K562 (cell line): ENCODE measurements around the gene HJV. TPM values are rescaled to one million over a fixed set of nuclear protein-coding genes. Genes with fewer than 3 reads are reported as not detected.
A peak's percentile ranks its signal among the peaks of the same experiment; 100 is the strongest.

Source experiments
- BMI1 ChIP-seq: fragments of 150-350 bp; IDR thresholded peaks from 2 replicates; pipeline ENCODE4 v1.6.1; 2014; ENCODE audit warnings: low read length
- ELF4 ChIP-seq: fragments of 450-650 bp; formaldehyde crosslinking; IDR thresholded peaks from 2 replicates; pipeline ENCODE4 v1.4.0; 2022; ENCODE audit warnings: missing genetic modification characterization
- GABPB1 ChIP-seq: sonication (generic); formaldehyde crosslinking; IDR thresholded peaks from 2 replicates; pipeline ENCODE4 v1.8.0; 2022; ENCODE audit warnings: mild to moderate bottlenecking, missing genetic modification reagents
- KLF10 ChIP-seq: fragments of 250-450 bp; sonication (Bioruptor Pico); IDR thresholded peaks from 2 replicates; pipeline ENCODE4 v1.6.1; 2021; ENCODE audit warnings: matching md5 sums
- MBD2 ChIP-seq: sonication (generic); IDR thresholded peaks from 2 replicates; pipeline ENCODE4 v1.6.1; 2016; ENCODE audit warnings: low read depth, borderline replicate concordance
- NCOA1 ChIP-seq: fragments of 450-650 bp; IDR thresholded peaks from 2 replicates; pipeline ENCODE4 v1.6.1; 2016; ENCODE audit warnings: low read depth
- POLR2G ChIP-seq: fragments of 200-400 bp; formaldehyde crosslinking; IDR thresholded peaks from 2 replicates; pipeline ENCODE4 v1.6.1; 2017; ENCODE audit warnings: low read depth, mild to moderate bottlenecking, antibody characterized with exemption, low read length, moderate library complexity
- RBFOX2 ChIP-seq: fragments of 200-400 bp; formaldehyde crosslinking; IDR thresholded peaks from 2 replicates; pipeline ENCODE4 v1.6.1; 2017; ENCODE audit warnings: low read depth, mild to moderate bottlenecking, low read length, moderate library complexity
- SPI1 ChIP-seq: IDR thresholded peaks from 2 replicates; pipeline ENCODE4 v1.6.1; 2011; ENCODE audit warnings: low read depth, low read length, control low read depth, borderline replicate concordance
- TAF1 ChIP-seq: IDR thresholded peaks from 2 replicates; pipeline ENCODE4 v1.6.1; 2011; ENCODE audit warnings: mild to moderate bottlenecking, low read length, moderate library complexity; ENCODE audit not compliant: insufficient read depth, control insufficient read depth, severe bottlenecking; ENCODE audit errors: extremely low read depth
- polyA plus RNA-seq, 8 experiments: library from polyadenylated mRNA; depleted of rRNA in 4 of 8; stranded (reverse) in 5 of 8; unstranded in 3 of 8; fragments of >200 nt; fragmentation: Nextera tagmentation in 2 of 8; fragmentation: Illumina TruSeq in 1 of 8; extraction: Ambion mirVana in 2 of 8; extraction: Trizol in 1 of 8; gene quantifications; 2 replicates each; pipeline versions ENCODE4 v1.2.1 to v1.2.3, GENCODE V29; 2011 to 2014; ENCODE audit warnings: inconsistent platforms in 1 of 8, missing spikeins in 1 of 8
- total RNA-seq, 7 experiments: library from RNA; depleted of rRNA in 6 of 7; stranded (reverse); fragments of >200 nt in 6 of 7; fragmentation: Illumina TruSeq in 2 of 7; extraction: Trizol in 2 of 7; gene quantifications; 2 replicates each; pipeline versions ENCODE4 v1.2.1 to v1.2.3, GENCODE V29; 2011 to 2021; ENCODE audit warnings: low replicate concordance in 1 of 7
- TF ChIP-seq, protein P1 (sequence below): sonication (generic); formaldehyde crosslinking; IDR thresholded peaks from 2 replicates; pipeline ENCODE4 v1.8.0; 2023; ENCODE audit warnings: mild to moderate bottlenecking, missing genetic modification reagents
- TF ChIP-seq, protein P2 (sequence below): fragments of 200-800 bp; sonication (Bioruptor generic); IDR thresholded peaks from 2 replicates; pipeline ENCODE4 v1.6.1; 2016; ENCODE audit warnings: missing genetic modification characterization, missing compliant biosample characterization
- TF ChIP-seq, protein P3 (sequence below): fragments of 250-450 bp; sonication (Bioruptor Pico); IDR thresholded peaks from 2 replicates; pipeline ENCODE4 v1.5.0; 2020; ENCODE audit warnings: mild to moderate bottlenecking
- TF ChIP-seq, protein P4 (sequence below): fragments of 450-650 bp; IDR thresholded peaks from 2 replicates; pipeline ENCODE4 v1.6.1; 2016; ENCODE audit warnings: antibody characterized with exemption

The HJV gene
- total and polyA plus RNA-seq, 9 of the 15 experiments (the other 6 are each of a cell fraction or from before 2014, with no cell fraction given) = 1.0 to 6.6 (median 2.4) TPM

DNA sequence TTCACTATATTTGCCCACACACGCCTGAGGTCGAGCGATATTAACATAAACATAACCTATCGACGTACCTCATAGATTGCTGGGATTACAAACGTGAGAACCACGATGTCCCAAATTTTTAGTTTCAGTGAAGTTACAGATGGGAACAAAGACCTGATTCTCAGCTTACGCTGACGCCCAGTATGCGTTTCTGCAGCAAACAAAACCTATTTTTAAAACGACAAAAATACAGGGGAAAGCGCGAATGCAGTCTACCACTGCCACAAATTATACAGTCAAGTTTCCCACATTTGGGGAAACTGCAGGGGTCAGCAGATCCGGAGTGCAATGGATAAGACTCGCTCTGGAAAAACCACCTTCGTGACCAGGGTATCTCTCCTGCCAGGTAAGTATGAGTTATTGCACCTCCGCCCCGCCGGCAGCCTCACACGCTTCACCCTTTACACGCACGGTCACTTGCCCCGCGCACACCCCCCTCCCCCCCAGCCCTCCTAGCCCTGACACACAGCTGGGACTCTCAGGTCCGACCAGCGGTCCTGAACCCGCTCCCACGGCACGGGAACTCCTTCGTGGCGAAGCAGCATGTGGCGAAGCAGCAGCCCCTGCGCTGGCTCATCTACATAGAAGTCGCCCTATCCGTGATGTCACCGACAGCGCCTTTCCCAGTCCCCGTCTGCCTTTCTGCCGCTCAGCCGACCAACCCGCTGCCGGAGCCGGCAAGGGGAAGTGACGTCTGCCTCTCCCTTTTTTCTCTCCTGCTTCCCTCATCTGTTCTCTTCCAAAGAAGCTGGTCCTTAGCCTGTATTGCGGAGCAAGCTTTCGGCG, 30.5 kb upstream of the HJV start (continued):
- TF ChIP-seq, protein P1, sequence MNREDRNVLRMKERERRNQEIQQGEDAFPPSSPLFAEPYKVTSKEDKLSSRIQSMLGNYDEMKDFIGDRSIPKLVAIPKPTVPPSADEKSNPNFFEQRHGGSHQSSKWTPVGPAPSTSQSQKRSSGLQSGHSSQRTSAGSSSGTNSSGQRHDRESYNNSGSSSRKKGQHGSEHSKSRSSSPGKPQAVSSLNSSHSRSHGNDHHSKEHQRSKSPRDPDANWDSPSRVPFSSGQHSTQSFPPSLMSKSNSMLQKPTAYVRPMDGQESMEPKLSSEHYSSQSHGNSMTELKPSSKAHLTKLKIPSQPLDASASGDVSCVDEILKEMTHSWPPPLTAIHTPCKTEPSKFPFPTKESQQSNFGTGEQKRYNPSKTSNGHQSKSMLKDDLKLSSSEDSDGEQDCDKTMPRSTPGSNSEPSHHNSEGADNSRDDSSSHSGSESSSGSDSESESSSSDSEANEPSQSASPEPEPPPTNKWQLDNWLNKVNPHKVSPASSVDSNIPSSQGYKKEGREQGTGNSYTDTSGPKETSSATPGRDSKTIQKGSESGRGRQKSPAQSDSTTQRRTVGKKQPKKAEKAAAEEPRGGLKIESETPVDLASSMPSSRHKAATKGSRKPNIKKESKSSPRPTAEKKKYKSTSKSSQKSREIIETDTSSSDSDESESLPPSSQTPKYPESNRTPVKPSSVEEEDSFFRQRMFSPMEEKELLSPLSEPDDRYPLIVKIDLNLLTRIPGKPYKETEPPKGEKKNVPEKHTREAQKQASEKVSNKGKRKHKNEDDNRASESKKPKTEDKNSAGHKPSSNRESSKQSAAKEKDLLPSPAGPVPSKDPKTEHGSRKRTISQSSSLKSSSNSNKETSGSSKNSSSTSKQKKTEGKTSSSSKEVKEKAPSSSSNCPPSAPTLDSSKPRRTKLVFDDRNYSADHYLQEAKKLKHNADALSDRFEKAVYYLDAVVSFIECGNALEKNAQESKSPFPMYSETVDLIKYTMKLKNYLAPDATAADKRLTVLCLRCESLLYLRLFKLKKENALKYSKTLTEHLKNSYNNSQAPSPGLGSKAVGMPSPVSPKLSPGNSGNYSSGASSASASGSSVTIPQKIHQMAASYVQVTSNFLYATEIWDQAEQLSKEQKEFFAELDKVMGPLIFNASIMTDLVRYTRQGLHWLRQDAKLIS (CRISPR knock-in tag) = peak; percentile 99
- TF ChIP-seq SPI1 = peak; percentile 57
- TF ChIP-seq, protein P2, sequence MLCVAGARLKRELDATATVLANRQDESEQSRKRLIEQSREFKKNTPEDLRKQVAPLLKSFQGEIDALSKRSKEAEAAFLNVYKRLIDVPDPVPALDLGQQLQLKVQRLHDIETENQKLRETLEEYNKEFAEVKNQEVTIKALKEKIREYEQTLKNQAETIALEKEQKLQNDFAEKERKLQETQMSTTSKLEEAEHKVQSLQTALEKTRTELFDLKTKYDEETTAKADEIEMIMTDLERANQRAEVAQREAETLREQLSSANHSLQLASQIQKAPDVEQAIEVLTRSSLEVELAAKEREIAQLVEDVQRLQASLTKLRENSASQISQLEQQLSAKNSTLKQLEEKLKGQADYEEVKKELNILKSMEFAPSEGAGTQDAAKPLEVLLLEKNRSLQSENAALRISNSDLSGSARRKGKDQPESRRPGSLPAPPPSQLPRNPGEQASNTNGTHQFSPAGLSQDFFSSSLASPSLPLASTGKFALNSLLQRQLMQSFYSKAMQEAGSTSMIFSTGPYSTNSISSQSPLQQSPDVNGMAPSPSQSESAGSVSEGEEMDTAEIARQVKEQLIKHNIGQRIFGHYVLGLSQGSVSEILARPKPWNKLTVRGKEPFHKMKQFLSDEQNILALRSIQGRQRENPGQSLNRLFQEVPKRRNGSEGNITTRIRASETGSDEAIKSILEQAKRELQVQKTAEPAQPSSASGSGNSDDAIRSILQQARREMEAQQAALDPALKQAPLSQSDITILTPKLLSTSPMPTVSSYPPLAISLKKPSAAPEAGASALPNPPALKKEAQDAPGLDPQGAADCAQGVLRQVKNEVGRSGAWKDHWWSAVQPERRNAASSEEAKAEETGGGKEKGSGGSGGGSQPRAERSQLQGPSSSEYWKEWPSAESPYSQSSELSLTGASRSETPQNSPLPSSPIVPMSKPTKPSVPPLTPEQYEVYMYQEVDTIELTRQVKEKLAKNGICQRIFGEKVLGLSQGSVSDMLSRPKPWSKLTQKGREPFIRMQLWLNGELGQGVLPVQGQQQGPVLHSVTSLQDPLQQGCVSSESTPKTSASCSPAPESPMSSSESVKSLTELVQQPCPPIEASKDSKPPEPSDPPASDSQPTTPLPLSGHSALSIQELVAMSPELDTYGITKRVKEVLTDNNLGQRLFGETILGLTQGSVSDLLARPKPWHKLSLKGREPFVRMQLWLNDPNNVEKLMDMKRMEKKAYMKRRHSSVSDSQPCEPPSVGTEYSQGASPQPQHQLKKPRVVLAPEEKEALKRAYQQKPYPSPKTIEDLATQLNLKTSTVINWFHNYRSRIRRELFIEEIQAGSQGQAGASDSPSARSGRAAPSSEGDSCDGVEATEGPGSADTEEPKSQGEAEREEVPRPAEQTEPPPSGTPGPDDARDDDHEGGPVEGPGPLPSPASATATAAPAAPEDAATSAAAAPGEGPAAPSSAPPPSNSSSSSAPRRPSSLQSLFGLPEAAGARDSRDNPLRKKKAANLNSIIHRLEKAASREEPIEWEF (CRISPR knock-in tag) = peak; percentile 87
- peak; percentile 81 for TF ChIP-seq RBFOX2
- TF ChIP-seq NCOA1 = peak; percentile 59; the same call in 1 of the 2 replicates
- TF ChIP-seq, protein P3, sequence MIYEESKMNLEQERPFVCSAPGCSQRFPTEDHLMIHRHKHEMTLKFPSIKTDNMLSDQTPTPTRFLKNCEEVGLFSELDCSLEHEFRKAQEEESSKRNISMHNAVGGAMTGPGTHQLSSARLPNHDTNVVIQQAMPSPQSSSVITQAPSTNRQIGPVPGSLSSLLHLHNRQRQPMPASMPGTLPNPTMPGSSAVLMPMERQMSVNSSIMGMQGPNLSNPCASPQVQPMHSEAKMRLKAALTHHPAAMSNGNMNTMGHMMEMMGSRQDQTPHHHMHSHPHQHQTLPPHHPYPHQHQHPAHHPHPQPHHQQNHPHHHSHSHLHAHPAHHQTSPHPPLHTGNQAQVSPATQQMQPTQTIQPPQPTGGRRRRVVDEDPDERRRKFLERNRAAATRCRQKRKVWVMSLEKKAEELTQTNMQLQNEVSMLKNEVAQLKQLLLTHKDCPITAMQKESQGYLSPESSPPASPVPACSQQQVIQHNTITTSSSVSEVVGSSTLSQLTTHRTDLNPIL (CRISPR knock-in tag) = peak; percentile 82; the same call in 1 of the 2 replicates
- TF ChIP-seq TAF1 = peak; percentile 74
- TF ChIP-seq BMI1 = peak; percentile 61; the same call in 1 of the 2 replicates
- TF ChIP-seq GABPB1 = peak; percentile 70
- peak; percentile 96 for TF ChIP-seq MBD2
- peak; percentile 97 for TF ChIP-seq KLF10
- TF ChIP-seq, protein P4, sequence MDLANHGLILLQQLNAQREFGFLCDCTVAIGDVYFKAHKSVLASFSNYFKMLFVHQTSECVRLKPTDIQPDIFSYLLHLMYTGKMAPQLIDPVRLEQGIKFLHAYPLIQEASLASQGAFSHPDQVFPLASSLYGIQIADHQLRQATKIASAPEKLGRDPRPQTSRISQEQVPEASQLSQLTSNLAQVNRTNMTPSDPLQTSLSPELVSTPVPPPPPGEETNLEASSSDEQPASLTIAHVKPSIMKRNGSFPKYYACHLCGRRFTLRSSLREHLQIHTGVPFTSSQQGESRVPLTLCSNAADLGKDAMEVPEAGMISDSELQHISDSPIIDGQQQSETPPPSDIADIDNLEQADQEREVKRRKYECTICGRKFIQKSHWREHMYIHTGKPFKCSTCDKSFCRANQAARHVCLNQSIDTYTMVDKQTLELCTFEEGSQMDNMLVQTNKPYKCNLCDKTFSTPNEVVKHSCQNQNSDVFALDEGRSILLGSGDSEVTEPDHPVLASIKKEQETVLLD = peak; percentile 57; the same call in 1 of the 2 replicates
- TF ChIP-seq ELF4 (CRISPR knock-in tag) = peak; percentile 99
- TF ChIP-seq POLR2G = peak; percentile 79
